ENCODE measurements around the gene EEF1G.
A peak's percentile ranks its signal among the peaks of the same experiment; 100 is the strongest.

- TF ChIP-seq CTCF (IDR thresholded peaks at IDR 0.05) = no peak
- TF ChIP-seq POLR2A (IDR thresholded peaks at IDR 0.05) = peak; percentile 66 to 83
Observed at GRCh38 chr11:62553080-62553838, 20.4 kb downstream of the EEF1G start.

Data from Peyer's patch (tissue), 4 donors.